Testis (tissue), 2 donors: ENCODE data around the gene ETFDH.

Experiments
- CTCF ChIP-seq, 3 experiments: fragments of 450-650 bp in 2 of 3; fragments of 200-600 bp in 1 of 3; sonication (generic) in 1 of 3; IDR thresholded peaks; one replicate each; pipeline ENCODE4 v1.5.1; 2016 to 2019; ENCODE audit warnings: antibody characterized with exemption in 3 of 3, mild to moderate bottlenecking in 2 of 3, moderate library complexity in 1 of 3
- POLR2A ChIP-seq: fragments of 450-650 bp; IDR thresholded peaks from one replicate; pipeline ENCODE4 v1.6.1; 2017; ENCODE audit warnings: antibody characterized with exemption, mild to moderate bottlenecking, moderate library complexity

GRCh38 chr4:158630893-158631292 lies 41.2 kb upstream of the ETFDH start:
- TF ChIP-seq CTCF (IDR thresholded peaks at IDR 0.05) (no peak), POLR2A (no peak)
